GM18858 (cell line): ENCODE measurements around the gene EVC.

Source experiments
- ATAC-seq: cut with Tn5 transposase; IDR thresholded peaks from one replicate; pipeline ENCODE4 v1.9.1; 2021; ENCODE audit not compliant: unreplicated experiment

The EVC gene

DNA sequence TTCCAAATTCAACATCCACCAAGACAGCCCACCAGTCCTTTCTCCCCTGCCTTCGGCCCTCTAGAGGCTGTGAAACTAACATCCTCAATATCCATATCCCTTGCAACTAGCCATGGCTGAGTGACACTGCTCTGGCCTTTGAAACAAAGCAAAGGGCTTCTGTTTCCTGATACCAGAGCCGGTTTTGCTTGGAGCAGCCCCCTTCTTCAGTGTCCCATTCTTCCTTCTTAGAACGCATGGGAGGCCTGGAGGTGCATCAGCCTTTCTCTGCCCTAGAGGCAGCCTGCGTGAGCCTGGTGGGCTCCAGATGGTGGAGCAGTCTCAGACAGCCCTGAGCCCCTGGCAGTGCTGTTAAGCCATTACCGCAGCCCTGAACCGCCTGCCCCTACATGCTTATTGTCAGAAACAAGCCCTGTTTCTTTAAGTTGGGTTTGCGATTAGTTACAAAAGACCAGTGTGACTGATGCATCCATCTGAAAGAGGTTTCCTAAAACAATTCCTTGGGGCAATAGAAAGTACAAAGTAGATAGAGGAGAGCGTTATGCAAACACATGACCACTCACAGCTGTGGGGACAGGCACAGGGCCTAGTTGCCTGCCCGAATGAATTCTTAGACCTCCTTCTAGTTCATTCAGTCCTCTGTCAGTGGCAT lies 74.1 kb downstream of the EVC start:
- ATAC-seq, result no peak

DNA sequence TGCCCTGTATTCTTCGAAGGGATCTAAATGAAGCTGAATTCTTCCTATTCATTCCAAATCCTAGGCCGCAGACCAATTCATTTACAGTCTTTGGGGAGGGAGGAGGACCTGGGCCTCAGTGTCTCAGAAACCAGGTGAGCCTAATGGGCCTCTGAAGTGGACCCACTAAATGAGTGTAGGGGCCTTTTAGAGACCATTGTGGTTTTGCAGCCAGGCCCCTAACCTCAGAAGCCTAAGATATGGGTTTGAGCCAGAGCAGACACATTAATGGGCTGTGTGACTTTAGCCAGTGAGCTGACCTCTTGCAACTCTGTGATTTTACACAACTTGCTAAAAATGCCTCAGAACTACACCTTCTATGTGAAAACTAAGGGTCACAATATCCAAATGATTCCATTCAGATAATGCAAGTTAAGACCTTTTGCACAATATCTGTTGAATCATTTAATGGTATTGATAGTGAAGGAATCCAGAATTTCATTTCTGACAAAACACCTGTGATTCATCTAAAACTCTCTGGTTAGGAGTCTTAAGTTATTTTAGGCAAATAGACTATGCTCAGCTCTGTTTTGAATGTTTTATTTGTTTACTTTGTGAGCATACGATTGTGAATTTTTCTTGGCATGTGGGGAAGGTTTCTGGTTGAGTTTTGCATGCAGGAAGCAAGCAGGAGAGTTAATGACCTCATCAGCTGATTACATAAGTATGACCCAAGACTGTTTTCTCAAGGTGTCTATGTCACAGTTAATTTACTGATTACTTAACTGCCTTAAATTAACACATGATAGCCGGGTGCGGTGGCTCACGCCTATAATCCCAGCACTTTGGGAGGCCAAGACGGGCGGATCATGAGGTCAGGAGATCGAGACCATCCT lies 75.0 kb downstream of the EVC start:
- ATAC-seq, result no peak

DNA sequence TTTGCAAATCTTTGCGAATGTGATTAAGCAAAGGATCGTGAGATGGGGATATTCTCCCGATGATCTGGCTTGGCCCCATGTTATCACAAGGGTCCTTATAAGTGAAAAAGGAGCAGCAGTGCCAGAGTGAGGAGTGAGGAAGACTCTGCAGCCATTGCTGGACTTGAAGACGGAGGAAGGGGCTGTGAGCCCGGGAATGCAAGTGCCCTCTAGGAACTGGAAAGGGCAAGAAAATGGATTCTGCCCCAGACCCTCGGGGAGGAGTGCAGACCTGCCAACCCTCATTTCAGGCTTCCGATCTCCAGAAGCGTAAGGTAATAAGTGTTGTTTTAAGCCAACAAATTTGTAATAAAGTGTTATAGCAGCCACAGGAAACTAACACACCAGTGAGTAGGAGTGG lies 76.3 kb downstream of the EVC start:
- ATAC-seq, result no peak

DNA sequence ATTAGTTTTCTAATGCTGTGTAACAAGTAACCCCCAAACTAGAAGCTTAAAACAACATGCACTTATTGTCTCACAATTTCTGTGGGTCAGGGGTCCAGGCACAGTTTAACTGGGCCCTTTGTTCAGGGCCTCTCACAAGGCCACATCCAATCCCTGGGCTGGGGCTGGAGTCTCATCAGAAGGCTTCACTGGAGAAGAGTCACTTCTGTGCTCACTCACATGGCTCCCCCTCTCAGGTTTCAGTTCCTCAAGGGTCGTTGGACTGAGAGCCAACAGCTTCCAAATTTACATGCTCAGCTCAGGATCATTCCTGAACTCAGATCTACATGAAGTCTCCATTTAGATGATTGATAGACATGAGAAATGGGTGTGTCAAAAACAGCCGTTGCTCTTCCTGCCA lies 77.1 kb downstream of the EVC start:
- no peak for ATAC-seq

DNA sequence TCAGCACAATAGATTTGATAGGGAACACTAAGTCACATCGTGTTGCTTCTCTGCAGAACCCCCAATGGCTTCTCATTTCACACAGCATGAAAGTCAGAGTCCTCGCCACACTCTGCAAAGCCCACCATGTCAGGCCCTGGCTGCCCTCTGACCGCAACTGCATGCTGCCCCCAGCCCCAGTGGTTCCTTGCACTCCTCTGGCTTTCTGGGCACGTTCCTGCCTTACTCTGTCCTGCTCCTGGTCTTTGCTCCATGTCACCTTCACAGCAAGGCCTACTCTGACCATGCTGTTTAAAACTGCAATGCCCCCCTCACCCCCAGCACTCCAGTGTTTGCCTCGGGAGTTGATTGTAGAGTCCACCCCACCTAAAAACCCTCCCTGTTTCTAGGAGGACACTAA lies 78.1 kb downstream of the EVC start:
- no peak for ATAC-seq

DNA sequence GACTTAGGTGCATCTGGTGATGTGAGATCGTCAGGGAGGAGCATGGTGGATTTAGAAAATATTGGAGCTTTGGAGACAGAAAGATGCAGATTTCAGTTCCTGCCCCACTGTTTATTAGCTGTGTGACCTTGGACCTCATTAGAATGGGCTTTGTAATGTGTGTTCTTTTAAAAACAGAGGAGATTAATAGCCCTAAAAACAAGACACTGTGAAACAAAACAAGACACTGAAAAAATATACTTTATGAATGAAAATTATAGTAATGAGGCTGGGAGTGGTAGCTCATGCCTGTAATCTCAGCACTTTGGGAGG lies 79.5 kb downstream of the EVC start:
- no peak for ATAC-seq

DNA sequence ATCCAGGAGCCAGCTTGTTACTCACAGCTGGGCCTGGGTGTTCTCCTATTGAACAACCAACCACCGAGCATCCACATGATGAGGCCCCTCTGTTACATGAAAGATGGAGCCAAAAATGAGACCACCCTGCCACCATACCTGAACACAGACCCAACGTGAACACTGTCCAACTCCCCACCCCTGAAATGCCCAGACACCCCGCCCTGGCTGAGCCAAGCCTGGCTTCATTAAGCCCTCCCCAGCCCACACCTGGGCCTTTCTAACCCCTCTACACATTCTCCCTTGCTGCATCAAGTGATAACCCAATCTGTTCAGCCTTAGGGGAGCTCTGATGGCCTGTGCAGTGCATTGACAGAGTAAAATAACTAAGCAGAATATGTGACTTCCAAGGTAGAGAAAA lies 80.7 kb downstream of the EVC start:
- no peak for ATAC-seq

DNA sequence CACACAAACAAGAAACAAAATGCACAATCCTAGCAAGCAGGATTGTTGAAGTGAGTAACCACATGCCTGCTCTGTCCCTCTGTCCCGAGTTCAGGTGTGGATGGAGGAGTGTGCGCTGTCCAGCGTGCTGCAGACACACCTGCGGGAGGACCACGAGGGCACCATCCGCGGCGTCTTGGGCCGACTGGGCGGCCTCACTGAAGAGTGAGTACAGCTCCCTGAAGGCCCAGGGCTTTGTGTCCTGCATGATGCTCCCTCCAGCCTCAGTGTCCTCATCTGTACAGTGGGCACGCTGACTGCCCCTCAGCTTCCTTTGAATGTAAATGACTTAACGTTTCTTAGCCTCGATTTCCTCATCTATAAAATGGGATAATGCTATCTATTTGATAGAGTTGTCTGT lies 82.5 kb downstream of the EVC start:
- no peak for ATAC-seq

DNA sequence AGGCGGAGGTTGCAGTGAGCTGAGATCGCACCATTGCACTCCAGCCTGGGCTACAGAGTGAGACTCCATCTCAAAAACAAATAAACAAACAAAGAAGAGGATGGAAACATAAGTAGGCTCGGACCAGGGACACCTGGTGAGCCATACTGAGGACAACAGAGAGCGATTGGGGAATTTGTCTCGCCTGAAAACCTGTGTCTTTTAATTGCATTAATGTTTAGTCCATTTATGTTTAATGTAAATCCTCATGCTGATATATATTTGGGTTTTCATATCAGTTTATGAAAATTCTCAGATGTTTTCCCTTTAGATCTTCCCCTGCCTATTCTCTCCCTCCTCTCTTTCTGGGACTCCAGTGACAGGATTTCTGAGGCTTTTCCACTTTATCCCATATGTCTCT lies 84.6 kb downstream of the EVC start:
- no peak for ATAC-seq

DNA sequence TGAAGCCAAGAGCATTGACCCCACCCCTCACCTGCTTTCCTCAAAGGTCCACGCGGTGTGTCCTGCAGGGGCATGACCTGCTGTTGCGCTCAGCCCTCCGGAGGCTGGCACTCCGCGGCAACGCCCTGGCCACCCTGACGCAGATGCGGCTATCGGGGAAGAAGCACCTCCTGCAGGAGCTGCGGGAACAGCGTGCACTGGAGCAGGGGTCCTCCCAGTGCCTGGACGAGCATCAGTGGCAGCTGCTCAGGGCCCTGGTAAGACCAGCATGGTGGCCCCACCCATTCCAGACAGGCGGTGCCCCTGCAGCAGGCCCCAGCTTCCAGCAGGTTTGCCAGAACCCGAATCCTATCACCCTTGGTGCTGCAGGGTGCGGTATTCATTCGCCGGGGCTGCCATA lies 86.0 kb downstream of the EVC start:
- ATAC-seq, result no peak

DNA sequence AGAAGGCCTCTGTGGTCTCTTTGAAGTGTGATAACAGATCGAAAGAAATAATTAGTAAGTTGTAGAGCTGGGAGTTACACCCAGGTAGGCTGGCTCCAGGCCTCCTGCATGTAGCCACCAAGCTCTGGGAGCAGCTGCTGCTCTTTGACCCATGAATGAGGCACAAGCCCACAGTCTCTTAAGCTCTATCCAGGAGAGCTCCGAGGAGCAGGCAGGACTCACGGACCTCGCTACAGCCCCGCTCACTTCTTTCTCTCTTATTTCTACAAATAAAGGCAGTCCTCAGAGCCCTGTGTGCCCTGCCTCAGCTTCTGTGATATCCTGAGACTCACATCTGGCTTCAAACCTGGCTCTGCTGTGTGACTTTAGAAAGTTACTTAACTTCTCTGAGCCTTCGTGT lies 86.9 kb downstream of the EVC start:
- no peak for ATAC-seq

DNA sequence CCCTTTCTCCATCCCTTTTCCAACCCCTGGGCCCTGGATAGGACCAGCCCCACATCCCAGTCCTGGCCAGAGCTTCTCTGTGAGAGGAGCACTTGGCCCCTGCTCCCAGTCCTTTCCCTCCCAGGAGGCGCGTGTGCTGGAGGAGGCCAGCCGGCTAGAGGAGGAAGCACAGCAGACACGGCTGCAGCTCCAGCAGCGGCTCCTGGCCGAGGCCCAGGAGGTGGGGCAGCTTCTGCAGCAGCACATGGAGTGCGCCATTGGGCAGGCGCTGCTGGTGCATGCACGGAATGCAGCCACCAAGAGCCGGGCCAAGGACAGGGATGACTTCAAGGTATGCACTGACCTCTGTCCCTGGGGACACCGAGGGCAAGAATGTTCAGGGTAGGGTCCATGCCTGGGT lies 87.5 kb downstream of the EVC start:
- no peak for ATAC-seq

DNA sequence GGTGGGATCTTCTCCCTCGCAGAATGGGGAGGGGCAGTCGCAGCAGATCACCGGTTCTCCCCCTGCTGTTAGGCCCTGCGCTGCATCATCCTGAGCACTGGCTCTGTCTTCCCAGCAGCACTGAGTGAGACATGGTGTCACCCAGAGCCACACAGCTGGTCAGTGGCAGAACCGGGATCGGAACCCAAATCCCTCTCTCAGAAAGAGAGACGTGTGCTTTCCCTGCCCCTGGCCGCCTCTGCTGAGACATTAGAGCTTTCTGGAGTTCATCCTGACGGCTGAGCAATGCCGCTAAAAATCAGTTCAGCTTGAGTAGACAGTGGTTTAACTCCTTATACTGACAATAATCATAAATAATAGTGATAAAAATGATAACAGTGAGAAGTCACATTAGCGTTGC lies 87.9 kb downstream of the EVC start:
- ATAC-seq, result no peak

DNA sequence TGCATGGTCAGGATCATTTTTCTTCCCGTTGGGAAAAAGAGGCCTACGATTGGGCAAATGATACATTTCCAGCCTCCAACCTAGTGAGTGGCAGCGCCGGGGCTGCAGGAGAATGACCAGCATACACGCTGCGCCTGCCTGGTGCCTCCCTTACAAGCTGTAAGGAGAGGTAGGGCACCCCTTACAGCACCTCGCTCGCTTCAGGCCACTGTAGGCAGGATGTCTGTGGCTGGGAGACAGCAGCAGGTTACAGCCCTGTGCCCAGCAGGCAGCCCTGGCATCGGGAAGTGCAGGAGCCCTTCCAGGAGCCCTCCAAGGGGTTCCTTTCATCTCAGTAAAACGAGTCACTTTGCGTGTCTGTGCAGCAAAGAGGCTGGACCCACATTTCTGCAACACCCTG lies 88.4 kb downstream of the EVC start:
- ATAC-seq, result no peak

DNA sequence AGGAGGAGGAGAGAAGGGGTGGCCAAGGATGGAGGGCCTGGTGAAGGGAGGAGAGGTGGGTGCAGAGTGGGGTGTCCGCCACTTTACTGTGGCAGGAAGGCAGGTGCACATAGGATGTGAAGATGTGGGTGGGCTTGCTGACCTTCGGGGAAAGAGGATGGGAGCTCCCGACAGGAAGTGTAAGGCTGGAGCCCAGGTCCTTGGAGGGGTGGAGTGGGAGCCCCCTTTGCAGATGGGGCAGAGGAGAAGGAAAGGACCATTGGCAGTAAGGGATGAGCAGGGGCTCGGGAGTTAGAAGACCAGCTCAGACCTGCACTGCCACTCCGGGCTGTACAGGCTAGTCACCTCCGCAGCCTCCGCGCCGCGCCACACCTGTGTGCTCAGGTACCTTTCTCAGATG lies 89.5 kb downstream of the EVC start:
- ATAC-seq, result no peak

DNA sequence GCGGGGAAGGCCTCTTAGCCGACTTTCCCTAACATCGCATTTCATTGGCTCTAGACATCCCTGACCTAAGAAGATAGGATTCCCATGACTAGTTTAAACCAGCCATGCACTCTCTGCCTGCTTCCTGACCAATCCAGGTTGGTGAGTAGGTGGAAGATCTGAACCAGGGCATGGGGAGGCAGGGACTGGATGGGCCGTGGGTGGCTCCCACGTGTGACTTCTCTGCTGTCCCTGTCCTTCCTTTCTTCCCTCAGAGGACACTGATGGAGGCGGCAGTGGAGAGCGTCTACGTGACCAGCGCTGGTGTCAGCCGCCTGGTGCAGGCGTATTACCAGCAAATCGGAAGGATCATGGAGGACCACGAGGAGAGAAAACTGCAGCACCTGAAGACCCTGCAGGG lies 90.7 kb downstream of the EVC start:
- ATAC-seq, result no peak

DNA sequence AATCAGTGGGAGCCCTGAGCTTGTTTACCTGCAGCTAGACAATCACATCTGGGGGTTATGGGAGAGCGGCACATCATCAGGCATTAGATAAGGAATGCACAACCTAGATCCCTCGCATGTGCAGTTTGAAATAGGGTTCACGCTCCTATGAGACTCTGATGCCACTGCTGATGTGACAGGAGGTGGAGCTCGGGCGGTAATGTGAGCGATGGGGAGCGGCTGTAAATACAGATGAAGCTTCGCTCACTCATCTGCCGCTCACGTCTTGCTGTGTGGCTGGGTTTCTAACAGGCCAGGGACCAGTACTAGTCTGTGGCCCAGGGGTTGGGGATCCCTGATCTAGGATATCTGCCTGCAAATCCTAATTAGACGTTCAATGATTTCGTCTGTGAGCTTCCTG lies 91.6 kb downstream of the EVC start:
- ATAC-seq, result no peak

DNA sequence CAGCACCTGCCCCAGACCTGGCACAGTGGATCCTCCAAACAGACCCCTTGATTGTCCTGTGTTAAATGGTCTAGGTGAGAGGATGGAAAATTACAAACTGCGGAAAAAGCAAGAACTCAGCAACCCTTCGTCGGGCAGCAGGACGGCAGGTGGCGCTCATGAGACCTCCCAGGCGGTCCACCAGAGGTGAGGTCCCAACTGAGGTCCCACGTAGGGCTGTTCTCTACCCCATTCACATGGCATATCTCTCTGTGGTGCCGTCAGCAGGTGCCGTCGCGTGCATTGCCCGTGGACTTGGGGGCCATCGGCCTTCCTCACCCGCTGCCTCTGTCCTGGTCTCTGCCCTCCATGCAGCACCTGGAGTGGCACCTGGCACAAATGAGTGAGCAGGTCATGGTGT lies 93.7 kb downstream of the EVC start:
- ATAC-seq, result no peak

DNA sequence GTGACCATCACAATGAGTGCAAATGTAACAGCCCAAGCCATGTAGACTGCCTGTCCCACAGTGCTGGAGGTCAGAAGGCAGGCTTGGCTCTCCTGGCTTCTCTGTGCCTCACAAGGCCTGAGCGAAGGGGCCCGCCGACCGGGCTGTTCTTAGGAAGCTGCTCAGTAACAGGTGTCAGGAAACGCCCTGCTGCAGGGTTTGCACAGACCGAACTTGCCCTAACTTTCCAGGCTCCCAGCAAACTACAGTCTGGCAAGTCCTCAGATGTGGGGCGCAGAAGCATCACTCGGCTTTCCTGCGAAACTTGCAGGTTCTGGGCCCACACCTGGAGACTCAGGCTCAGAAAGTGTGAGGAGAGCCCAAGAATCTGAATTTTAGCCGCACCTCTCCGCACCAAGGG lies 94.3 kb downstream of the EVC start:
- ATAC-seq, result no peak

DNA sequence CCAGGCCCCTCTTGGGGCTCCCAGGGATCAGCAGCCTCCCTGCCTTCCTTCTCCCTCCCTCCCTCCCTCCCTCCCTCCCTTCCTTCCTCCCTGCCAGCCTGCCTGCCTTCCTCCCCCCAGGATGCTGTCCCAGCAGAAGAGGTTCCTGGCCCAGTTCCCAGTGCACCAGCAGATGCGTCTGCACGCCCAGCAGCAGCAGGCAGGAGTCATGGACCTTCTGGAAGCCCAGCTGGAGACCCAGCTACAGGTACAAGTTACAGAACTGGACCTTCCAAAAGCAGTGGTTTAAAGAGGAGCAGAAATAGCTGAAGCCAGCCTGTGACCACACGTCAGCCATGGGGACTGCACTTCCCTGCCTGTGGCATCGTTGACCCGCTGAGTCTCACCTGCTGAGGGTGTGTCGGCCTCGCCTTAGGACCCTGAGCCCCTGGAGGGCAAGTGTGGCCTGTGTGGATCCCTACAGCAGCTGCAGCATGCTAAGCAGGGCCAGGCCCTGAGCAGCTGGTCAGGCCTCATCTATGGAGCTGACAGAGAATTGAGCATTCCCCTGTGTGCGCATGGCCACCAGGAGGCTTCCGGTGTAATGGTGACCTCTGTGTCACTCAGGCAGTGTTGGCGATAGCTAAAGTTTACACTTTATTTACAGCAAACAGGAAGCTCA lies 97.2 kb downstream of the EVC start:
- no peak for ATAC-seq

DNA sequence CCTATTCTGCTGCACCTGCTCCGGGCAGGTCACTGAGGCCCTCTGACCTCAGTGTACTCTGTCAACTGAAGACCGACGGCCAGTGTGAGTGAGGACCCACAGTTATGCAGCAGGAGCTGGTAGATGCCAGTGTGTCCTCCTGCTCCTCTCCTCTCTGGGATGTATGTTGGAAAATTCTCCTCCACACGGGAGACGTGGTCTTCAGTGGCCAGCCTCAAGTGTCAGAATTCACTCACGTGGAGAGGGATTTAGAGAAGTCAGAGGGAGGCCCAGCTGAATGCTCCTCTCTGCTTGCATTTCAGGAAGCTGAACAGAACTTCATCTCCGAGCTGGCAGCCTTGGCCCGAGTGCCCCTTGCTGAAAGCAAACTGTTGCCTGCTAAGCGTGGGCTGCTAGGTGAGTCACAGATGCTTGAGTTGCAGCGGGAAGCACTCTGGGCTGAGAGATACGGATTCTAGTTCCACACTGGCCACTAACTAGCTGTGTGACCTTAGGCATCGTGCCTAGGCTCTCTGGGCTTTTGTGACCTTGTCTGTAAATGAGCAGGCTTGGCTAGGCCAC lies 98.3 kb downstream of the EVC start:
- no peak for ATAC-seq

DNA sequence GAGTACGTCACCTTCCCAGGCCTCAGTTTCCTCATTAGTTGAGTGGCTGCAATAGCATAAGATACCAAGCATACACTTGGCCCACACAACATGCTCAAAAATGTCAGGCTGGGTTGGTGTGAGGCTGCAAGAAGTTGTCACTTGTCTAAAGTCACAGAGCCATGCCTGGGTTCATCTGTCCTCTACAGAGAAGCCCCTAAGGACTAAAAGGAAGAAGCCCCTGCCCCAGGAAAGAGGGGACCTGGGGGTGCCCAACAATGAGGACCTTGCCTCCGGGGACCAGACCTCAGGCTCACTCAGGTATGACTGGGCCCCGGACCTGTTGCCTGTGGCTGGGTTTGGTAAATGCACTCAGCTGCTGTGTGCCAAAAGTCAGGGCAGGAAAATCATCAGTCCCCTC lies 99.2 kb downstream of the EVC start:
- no peak for ATAC-seq
